GM13977 (cell line): ENCODE measurements around the gene TMEM33.
A peak's percentile ranks its signal among the peaks of the same experiment; 100 is the strongest.

Experiments
- DNase-seq: peaks from one replicate; pipeline ENCODE4 v3.0.0; 2012; ENCODE audit warnings: low spot score
- CTCF ChIP-seq: IDR thresholded peaks from 2 replicates; pipeline ENCODE4 v1.5.1; 2012; ENCODE audit warnings: mild to moderate bottlenecking, control low read depth; ENCODE audit not compliant: insufficient read depth; ENCODE audit errors: extremely low read depth, missing control alignments
- in situ Hi-C: fragments of 300-500 bp; cut with MboI; formaldehyde crosslinking; loops from one replicate; pipeline ENCODE4 v1.12.0; 2022; ENCODE audit warnings: low sequenced_read_pairs, low pct_unique_long_range_greater_than_20kb, mixed read lengths, inconsistent platforms; ENCODE audit not compliant: unreplicated experiment

TMEM33 gene

GRCh38 chr4:41977709-41978108 lies 42.5 kb downstream of the TMEM33 start:
- in situ Hi-C loops = no loop called here
- TF ChIP-seq CTCF = no peak
- no peak for DNase-seq

DNA sequence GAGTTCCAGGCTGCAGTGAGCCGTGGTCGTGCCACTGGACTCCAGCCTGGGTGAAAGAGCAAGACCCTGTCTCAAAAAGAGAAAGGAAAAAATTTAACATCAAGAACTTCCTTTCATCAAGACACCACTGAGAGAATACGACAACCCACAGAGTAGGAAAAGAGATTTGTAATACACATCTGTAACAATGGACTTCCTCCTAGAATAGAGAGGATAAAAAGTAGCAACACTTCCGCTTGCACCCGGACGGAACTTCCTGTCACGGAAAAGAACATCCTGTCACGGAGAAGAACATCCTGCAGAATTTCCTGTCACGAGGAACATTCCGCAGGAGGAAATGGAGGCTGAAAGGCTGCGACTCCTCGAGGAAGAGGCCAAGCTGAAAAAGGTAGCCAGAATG lies 46.2 kb downstream of the TMEM33 start, which contains the start of gene DCAF4L1:
DCAF4L1 (plus strand) TSS at position 301 of the 400 bp plus-strand sequence; CDS start at position 338, 37 bp downstream.
- no peak for DNase-seq
- no peak for TF ChIP-seq CTCF
- in situ Hi-C loops = no loop called here

DNA sequence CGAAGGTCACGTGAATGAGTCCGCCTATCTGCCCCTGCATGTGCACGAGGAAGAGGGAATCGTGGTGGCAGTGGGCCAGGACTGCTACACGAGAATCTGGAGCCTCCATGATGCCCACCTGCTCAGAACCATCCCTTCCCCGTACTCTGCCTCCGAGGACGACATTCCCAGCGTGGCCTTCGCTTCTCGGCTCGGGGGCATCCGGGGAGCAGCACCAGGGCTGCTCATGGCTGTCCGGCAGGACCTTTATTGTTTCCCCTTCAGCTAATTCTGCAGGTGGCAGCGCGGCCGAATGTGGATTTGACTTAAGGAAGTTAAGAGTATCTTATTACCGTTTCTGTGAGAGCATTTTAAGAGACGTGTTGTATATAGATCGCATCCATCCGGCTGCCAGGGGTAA lies 47.5 kb downstream of the TMEM33 start:
- DNase-seq = no peak
- TF ChIP-seq CTCF = no peak
- in situ Hi-C loops = no loop called here

DNA sequence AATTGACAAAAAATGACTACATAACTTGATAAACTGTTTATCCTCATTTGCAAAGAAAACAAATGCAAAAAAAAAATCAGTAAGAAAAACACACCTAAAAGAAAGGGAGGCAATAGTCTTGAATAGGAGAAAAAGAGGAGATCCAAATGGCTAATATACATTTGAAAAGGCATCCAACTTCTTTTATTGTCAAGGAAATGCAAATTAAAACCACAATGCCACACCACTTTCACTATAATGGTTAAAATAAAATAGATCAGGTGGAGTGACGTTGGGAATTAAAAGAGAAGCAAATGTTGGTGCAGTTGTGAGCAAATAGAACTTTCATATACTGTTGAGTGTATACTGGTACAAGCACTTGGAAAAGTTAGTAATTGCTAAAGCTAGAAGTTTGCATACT lies 49.9 kb downstream of the TMEM33 start:
- DNase-seq = no peak
- in situ Hi-C loops = no loop called here
- no peak for TF ChIP-seq CTCF

GRCh38 chr4:41989994-41990364 lies 54.8 kb downstream of the TMEM33 start:
- peak; percentile 28 for DNase-seq
- no peak for TF ChIP-seq CTCF
- in situ Hi-C loops = no loop called here

GRCh38 chr4:41990365-41991111 lies 55.3 kb downstream of the TMEM33 start, which contains the start of gene SLC30A9:
Gene SLC30A9 (plus strand): TSS chr4:41990530. CDS start chr4:41990652, 122 bp downstream.
- peak; percentile 96 for DNase-seq
- in situ Hi-C loops = no loop called here
- peak; percentile 25 for TF ChIP-seq CTCF
